ENCODE results near the gene POLR2E.

POLR2E gene

DNA sequence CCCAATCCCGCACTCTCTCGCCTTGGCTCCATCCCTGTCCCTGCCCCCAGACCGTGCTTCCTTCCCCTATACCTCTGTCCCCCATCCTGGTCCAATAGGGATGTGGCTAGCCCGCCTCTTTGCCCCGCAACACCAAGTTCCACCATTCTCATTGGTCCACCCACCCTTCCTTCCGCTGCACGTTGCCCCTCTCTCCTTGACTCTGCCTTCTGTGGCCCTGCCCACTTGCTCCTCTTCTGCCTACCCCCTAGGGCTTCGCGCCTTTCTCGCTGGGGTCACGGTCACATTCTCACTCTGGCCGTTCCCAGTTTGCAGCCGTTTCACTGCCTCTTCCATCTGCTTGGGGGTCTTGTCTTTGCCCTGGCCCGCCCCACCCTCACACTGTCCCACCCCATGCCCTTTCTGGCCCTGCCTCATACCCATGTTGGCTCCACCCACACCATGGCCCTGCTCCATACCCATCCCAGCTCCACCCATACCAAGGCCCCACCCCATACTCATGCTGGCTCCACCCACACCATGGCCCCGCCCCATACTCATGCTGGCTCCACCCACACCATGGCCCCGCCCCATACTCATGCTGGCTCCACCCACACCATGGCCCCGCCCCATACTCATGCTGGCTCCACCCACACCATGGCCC is 32.7 kb downstream of the POLR2E start:
- DNase-seq = no peak

DNA sequence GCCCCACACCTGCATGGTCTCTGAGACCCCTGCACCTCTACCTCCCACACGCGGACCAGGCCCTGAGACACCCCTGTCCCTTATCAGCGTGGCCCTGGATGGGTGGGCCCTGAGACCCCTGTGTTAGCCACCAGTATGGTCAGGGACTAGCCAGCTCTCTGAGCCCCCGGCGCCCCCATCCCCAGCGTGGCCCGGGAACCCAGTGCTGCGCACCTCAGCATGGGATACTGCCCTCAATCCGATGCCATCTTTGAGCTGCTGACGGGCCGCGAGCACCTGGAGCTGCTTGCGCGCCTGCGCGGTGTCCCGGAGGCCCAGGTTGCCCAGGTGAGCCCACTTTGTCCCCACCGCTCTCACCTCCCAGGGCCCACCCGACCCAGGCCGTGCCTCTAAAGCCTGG is 33.2 kb downstream of the POLR2E start:
- no peak for DNase-seq

DNA sequence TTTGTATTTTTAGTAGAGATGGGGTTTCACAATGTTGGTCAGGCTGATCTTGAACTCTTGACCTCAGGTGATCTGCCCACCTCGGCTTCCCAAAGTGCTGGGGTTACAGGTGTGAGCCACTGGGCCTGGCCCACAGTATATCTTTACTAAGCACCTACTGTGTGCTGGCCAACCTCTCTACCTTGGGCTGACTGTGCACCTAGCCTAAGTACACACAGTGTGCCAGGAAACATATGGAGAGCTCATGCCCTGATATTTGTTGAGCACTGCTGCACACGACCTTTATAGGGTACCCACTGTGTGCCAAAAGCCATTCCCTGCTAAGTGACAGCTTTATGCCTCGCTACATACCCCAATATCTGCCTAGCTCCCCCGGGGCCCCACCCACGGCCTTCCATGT is 34.5 kb downstream of the POLR2E start:
- DNase-seq = no peak

DNA sequence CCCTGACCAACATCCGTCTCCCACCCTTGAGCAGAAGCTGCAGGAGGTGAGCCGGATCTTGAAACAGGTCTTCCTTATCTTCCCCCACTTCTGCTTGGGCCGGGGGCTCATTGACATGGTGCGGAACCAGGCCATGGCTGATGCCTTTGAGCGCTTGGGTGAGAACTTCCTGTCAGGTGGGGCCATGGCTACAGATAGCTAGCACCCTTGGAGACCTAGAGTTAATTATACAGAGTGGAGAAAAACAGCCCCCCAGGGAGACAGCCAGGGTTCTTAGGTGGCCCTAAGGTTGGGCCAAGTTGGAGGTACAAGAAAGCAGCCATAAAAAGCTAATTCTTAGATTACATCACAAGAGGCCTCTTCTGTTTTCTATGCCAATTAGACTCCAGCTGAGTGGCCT is 37.1 kb downstream of the POLR2E start:
- no peak for DNase-seq

DNA sequence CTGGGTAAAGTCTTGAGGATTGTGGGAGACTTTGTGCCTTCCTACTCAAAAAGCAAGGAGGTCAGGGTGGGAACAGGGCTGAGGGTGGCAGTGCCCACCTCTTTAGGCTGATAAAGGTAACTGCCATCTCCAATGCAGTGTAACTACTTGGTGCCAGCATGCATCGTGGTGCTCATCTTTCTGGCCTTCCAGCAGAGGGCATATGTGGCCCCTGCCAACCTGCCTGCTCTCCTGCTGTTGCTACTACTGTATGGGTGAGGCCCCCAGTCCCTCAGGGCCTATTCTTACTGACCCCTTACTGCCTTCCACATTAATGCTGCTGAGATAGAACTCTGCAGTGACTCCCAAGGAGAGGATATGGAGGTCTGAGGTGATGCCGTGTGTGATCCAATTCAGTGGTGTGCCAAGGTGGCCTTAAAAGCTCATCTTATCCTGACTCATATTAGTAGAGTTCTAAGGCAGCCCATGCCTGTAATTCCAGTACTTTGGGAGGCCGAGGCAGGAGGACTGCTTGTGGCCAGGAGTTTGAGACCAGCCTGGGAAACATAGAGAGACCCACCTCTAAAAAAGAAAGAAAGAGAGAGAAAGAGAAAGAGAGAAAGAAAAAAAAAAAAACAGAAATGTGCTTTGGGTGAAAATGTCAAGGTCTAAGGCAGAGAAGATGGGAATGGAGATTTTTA is 37.9 kb downstream of the POLR2E start:
- peak; percentile 53 for DNase-seq

DNA sequence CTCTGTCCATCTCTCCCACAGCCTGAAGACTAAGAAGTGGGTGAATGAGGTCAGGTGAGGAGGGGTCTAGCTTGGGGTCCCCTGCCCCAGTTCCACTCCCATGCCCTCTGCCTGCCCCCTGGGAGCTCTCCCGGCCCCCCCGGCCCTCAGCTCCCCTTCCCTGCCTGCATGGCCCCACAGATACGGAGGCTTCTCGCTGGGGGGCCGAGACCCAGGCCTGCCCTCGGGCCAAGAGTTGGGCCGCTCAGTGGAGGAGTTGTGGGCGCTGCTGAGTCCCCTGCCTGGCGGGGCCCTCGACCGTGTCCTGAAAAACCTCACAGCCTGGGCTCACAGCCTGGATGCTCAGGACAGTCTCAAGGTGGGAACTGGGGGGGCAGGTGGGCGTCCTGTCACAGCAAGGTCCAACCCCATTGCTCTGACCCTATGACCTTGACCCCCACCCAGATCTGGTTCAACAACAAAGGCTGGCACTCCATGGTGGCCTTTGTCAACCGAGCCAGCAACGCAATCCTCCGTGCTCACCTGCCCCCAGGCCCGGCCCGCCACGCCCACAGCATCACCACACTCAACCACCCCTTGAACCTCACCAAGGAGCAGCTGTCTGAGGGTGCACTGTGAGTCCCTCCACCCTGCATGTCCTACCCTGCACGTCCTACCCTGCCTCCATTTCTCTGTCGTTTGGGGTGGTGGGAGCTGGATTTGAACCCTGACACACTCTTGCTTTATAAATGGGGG is 39.1 kb downstream of the POLR2E start:
- no peak for DNase-seq

DNA sequence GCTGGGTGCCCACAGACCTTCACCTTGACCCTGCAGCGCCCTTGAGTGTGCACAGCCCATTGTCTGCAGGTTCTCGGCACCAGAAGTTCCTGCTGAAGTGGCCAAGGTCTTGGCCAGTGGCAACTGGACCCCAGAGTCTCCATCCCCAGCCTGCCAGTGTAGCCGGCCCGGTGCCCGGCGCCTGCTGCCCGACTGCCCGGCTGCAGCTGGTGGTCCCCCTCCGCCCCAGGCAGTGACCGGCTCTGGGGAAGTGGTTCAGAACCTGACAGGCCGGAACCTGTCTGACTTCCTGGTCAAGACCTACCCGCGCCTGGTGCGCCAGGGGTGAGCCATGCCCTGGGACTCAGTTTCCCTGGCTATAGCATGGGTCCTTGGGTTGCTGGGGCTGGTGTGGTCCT is 40.1 kb downstream of the POLR2E start:
- DNase-seq = no peak

DNA sequence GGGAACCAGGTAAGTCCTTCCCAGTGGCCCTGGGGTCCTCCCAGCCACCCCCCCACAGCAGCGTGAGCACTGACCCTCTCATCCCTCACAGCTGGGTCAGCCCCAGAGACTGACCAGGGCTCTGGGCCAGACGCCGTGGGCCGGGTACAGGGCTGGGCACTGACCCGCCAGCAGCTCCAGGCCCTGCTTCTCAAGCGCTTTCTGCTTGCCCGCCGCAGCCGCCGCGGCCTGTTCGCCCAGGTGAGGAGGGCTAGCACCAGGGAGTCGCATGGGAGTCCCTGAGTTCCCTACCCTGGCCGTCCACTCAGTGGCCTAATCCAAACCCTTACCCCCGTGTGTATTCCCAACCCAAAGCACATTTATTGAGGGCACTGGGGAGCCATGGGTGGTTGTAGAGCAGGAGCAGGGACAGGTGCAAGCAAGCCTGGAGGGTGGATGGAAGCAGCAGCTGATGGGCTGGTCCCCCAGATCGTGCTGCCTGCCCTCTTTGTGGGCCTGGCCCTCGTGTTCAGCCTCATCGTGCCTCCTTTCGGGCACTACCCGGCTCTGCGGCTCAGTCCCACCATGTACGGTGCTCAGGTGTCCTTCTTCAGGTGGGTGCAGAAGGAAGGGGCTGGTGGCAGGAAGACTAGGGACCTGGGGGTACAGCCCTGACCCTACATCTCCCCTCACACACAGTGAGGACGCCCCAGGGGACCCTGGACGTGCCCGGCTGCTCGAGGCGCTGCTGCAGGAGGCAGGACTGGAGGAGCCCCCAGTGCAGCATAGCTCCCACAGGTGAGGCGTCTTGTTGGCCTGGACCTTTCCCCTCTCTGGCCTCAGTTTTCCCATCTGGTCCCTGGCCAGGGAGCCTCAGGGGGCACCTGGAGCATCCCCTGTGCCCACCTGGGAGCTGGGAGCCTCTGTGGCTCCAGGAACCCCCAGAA is 40.8 kb downstream of the POLR2E start:
- DNase-seq = no peak

DNA sequence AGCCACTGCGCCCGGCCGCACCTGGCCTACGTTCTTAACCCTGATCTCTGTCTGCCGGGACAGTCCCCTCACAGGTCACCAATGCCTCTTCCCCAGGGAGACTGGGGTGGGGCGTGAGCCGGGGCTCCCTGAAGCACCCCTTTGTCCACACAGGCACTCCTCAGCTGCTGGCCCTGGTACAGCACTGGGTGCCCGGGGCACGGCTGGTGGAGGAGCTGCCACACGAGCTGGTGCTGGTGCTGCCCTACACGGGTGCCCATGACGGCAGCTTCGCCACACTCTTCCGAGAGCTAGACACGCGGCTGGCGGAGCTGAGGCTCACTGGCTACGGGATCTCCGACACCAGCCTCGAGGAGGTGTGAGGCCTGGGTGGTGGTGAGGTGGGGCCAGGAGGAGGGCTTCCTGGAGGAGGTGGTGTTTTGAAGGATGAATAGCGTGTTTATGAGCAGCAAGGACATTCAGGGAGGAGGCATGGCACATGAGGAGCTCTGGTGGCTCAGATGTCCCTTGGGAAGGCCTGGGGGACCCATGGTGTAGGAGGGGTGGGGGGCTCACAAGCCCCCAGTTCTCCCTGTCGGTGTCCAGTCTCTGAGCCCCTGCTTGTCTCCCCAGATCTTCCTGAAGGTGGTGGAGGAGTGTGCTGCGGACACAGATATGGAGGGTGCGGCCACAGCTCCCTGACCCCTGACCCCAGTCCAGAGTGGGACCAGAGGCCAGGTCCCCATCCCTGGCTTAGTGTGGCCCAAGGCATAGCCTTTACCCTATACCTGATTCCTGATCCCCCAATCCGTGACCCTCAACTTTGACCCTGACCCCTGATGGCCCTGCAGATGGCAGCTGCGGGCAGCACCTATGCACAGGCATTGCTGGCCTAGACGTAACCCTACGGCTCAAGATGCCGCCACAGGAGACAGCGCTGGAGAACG is 41.7 kb downstream of the POLR2E start:
- DNase-seq = no peak

DNA sequence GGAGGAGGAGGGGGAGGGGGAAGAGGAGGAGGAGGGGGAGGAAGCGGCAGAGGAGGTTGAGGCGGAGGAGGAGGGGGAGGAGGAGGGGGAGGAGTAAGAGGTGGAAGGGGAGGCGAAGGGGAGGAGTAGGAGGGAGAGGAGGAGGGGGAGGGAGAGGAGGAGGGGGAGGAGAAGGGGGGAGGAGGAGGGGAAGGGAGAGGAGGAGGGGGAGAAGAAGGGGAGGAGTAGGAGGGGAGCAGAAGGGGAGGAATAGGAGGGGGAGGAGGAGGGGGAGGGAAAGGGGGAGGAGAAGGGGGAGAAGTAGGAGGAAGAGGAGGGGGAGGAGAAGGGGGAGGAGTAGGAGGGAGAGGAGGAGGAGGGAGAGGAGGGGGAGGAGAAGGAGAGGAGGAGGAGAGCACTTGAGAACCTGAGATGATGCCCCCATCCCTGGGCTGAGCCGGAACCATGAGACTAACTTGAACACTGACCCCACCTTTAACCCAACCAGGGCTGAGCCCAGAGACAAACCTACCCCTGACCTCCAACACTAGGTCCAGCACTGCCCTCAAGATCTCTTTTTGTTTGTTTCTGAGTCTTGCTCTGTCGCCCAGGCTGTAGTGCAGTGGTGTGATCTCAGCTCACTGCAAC is 42.7 kb downstream of the POLR2E start:
- DNase-seq = no peak

DNA sequence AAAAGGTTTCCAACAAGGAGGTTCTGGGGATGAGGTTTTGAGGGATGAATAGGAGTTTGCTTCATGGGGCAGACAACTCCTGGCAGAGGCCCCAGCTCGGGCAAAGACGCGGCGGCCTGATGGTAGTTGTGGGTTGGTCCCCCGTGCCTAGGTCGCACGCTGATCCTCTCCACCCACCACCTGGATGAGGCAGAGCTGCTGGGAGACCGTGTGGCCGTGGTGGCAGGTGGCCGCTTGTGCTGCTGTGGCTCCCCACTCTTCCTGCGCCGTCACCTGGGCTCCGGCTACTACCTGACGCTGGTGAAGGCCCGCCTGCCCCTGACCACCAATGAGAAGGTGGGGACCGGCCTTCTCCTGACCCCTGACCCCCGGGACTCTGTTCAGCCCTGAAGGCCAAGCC is 43.4 kb downstream of the POLR2E start:
- no peak for DNase-seq

DNA sequence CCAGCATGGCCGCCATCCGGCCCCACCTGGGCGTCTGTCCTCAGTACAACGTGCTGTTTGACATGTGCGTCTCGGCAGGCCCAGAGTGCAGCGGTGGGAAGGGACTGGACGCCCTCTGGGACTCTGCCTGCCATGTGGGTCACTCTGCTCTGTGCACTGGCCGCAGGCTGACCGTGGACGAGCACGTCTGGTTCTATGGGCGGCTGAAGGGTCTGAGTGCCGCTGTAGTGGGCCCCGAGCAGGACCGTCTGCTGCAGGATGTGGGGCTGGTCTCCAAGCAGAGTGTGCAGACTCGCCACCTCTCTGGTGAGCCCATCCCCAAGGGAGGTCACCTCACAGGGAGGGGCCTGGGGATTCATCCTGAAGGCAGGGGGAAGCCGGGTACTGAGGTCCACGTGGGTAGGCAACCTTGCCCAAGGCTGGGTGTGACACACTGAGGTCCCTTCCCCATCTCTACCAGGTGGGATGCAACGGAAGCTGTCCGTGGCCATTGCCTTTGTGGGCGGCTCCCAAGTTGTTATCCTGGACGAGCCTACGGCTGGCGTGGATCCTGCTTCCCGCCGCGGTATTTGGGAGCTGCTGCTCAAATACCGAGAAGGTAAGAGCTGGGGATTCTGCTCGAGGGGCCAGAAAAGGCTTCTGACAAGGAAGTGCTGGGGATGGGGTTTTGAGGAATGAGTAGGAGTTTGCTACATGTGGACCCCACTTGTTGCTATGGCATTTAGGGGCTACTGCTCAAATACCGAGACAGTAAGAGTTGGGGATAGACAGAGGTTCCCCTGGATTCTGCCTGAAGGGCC is 44.0 kb downstream of the POLR2E start:
- no peak for DNase-seq

DNA sequence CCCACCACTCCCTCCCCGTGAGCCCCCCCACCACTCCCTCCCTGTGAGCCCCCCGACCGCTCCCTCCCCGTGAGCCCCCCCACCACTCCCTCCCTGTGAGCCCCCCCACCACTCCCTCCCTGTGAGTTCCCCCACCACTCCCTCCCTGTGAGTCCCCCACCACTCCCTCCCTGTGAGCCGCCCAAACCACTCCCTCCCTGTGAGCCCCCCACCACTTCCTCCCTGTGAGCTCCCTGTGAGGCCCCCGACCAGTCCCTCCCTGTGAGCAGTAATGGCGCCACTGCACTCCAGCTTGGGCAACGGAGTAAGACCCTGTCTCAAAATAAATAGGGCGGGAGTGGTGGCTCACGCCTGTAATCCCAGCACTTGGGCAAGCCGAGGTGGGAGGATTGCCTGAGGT is 45.4 kb downstream of the POLR2E start:
- no peak for DNase-seq

DNA sequence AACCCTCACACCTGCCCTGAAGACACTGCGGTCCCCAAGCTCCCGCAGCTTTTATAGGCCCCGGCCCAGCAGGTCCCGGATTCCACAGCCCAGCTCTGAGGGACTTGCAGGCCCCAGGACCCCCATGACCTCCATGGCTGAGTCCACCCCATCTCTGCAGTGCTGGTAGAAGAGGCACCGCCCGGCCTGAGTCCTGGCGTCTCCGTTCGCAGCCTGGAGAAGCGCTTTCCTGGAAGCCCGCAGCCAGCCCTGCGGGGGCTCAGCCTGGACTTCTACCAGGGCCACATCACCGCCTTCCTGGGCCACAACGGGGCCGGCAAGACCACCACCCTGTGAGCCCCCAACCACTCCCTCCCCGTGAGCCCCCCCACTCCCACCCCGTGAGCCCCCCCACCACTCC is 46.1 kb downstream of the POLR2E start:
- DNase-seq = no peak

DNA sequence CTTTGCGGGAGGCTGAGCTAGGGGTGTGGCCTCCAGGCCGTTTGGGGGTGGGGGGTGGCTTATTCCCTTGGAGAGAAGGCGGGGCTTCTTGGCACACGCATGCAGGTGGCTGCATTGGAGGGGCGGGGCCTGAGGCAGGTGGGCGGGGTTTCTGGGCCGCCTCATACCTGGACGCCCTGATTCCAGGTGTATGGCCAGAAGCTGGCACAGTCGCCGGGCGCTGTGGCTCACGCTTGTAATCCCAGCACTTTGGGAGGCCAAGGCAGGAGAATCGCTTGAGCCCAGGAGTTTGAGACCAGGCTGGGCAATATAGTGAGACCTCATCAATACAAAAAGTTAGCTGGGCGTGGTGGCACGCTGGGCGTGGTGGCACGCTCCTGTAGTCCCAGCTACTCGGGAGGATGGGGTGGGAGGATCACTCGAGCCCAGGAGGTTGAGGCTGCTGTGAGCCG is 47.5 kb downstream of the POLR2E start:
- no peak for DNase-seq

DNA sequence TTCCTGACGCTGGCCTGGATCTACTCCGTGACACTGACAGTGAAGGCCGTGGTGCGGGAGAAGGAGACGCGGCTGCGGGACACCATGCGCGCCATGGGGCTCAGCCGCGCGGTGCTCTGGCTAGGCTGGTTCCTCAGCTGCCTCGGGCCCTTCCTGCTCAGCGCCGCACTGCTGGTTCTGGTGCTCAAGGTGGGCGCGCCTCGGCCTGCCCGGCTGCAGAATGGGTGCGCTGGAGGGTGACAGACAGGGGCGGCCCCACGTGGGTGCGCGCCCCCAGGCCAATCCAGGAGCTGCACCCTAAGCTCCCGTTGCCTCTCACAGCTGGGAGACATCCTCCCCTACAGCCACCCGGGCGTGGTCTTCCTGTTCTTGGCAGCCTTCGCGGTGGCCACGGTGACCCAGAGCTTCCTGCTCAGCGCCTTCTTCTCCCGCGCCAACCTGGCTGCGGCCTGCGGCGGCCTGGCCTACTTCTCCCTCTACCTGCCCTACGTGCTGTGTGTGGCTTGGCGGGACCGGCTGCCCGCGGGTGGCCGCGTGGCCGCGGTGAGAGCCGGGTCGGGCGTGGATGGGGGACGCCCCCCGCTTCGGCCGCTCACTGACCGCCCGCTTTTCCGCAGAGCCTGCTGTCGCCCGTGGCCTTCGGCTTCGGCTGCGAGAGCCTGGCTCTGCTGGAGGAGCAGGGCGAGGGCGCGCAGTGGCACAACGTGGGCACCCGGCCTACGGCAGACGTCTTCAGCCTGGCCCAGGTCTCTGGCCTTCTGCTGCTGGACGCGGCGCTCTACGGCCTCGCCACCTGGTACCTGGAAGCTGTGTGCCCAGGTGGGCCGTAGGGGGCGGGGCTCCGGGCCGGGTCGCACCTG is 48.1 kb downstream of the POLR2E start:
- DNase-seq = no peak

DNA sequence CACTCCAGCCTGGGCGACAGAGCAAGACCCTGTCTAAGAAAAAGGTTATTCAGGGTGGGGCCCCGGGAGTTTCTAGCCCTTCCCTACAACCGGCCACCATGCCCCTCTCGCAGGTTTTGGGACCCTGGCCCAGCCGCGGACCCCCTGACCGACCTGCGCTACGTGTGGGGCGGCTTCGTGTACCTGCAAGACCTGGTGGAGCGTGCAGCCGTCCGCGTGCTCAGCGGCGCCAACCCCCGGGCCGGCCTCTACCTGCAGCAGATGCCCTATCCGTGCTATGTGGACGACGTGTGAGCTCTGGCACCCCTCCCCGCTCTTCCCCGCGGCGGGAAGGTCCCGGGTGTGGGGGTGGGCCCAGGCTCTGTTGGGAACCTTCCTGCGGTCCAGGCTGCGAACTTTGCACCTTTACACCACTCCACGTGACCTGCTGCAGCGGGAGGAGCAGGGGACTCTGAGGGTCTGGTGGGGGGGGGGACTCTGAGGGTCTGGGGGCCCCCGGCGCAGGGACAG is 49.0 kb downstream of the POLR2E start:
- DNase-seq = no peak

DNA sequence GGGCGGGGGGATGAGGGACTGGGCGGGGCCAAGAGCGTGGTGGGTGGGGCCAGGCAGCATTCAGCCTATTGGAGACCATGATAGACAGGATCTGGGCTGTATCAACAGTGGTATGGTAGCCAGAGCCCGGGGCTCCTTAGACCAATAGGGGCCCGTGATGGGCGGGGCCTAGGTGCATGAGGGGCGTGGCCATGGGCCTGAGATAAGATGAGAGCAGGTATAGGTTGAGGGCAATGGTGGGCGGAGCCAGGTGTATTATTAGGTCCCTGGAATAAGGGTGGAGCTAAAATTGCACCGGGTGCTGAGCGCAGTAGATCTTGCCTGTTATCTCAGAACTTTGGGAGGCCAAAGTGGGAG is 50.0 kb downstream of the POLR2E start:
- DNase-seq = no peak

Data from DMS 273 treated with DMSO at 0.1 percent for 48 hours (cell line).